A673 (cell line): ENCODE data around the gene EXOSC7.

Experiments
- EZH2 ChIP-seq: fragments of 200-600 bp; sonication (generic); IDR thresholded peaks from 2 replicates; pipeline ENCODE4 v1.6.1; 2017; ENCODE audit warnings: borderline replicate concordance, low read depth, mild to moderate bottlenecking, mixed read lengths, antibody characterized with exemption, low read length; ENCODE audit not compliant: poor library complexity, severe bottlenecking
- TF ChIP-seq, protein P1 (sequence below): fragments of 300-800, 200-600 bp; sonication (generic); conservative IDR thresholded peaks from 2 replicates; pipeline ENCODE4 v1.5.1; 2017; ENCODE audit warnings: low read depth, mild to moderate bottlenecking, antibody characterized with exemption, low read length, moderate library complexity, mixed read lengths

DNA sequence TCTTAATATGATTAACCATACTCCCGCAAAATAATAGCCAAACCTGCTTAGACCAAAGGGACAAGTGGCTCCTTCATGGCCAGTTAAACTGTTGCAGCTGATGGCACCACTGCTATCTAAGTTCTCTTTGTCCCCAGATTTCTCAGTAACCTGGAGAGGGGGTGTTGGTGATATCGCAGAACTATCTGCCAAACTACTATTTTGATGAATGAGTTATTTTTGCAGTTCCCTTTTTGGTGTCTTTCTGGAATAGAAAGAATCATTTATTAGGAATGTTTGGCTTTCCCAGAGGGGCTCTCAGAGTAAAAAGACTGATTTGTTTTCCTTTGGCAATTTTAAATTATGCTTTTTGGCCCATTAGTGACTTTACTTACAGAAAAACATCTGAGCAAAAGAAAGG, 83.1 kb downstream of the EXOSC7 start:
- TF ChIP-seq, protein P1, sequence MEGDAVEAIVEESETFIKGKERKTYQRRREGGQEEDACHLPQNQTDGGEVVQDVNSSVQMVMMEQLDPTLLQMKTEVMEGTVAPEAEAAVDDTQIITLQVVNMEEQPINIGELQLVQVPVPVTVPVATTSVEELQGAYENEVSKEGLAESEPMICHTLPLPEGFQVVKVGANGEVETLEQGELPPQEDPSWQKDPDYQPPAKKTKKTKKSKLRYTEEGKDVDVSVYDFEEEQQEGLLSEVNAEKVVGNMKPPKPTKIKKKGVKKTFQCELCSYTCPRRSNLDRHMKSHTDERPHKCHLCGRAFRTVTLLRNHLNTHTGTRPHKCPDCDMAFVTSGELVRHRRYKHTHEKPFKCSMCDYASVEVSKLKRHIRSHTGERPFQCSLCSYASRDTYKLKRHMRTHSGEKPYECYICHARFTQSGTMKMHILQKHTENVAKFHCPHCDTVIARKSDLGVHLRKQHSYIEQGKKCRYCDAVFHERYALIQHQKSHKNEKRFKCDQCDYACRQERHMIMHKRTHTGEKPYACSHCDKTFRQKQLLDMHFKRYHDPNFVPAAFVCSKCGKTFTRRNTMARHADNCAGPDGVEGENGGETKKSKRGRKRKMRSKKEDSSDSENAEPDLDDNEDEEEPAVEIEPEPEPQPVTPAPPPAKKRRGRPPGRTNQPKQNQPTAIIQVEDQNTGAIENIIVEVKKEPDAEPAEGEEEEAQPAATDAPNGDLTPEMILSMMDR, result no peak
- no peak for TF ChIP-seq EZH2
